ENCODE results near the gene LGALS4.
"Not testable (repeated sequence)": the region's sequence is repeated elsewhere in the genome, so short reads cannot be mapped to it uniquely, and the experiment has no call there.

Gene LGALS4

GRCh38 chr19:38812841-38813320, at the start of gene LGALS4:
Gene LGALS4, minus strand, starts transcription at chr19:38812945. Its CDS starts 59 bp downstream, at chr19:38812886.
- no peak for DNase-seq (ENCODE audit: low read depth in 3 of 3)

GRCh38 chr19:38861368-38861767, 48.6 kb upstream of the LGALS4 start:
- DNase-seq (ENCODE audit: low read depth in 3 of 3) = no peak

GRCh38 chr19:38859631-38860204, 47.0 kb upstream of the LGALS4 start:
- not testable (repeated sequence) for DNase-seq (ENCODE audit: low read depth in 3 of 3)

- no peak for DNase-seq (ENCODE audit: low read depth in 3 of 3)
These were observed 44.1 kb upstream of the LGALS4 start for GRCh38 chr19:38856813-38857212.

GRCh38 chr19:38855751-38856150, 43.0 kb upstream of the LGALS4 start:
- not testable (repeated sequence) for DNase-seq (ENCODE audit: low read depth in 3 of 3)

- DNase-seq (ENCODE audit: low read depth in 3 of 3) = not testable (repeated sequence)
These were observed 42.2 kb upstream of the LGALS4 start for GRCh38 chr19:38854961-38855360.

GRCh38 chr19:38853214-38853613, 40.5 kb upstream of the LGALS4 start:
- no peak for DNase-seq (ENCODE audit: low read depth in 3 of 3)

- DNase-seq (ENCODE audit: low read depth in 3 of 3) = peak in 1 of 3 experiments; percentile 26
These were observed 39.7 kb upstream of the LGALS4 start for GRCh38 chr19:38852231-38853044.

GRCh38 chr19:38851622-38852230, 39.0 kb upstream of the LGALS4 start:
- peak; percentile 83 to 84 (median 84) for DNase-seq (ENCODE audit: low read depth in 3 of 3)

- DNase-seq (ENCODE audit: low read depth in 3 of 3) = no peak
These were observed 38.4 kb upstream of the LGALS4 start for GRCh38 chr19:38850976-38851621.

GRCh38 chr19:38850436-38850975, 37.8 kb upstream of the LGALS4 start:
- DNase-seq (ENCODE audit: low read depth in 3 of 3) = peak; percentile 88 to 98 (median 97)

- peak; percentile 98 to 99 (median 99) for DNase-seq (ENCODE audit: low read depth in 3 of 3)
These were observed 37.2 kb upstream of the LGALS4 start, which contains the start of gene HNRNPL for GRCh38 chr19:38849860-38850435. Gene HNRNPL, minus strand, starts transcription at chr19:38849986. Its CDS starts 20 bp downstream, at chr19:38849966.

- DNase-seq (ENCODE audit: low read depth in 3 of 3) = peak; percentile 98 to 99 (median 98)
These were observed 36.6 kb upstream of the LGALS4 start for GRCh38 chr19:38849147-38849859.

GRCh38 chr19:38848299-38849146, 35.8 kb upstream of the LGALS4 start:
- no peak for DNase-seq (ENCODE audit: low read depth in 3 of 3)

- no peak for DNase-seq (ENCODE audit: low read depth in 3 of 3)
These were observed 33.4 kb upstream of the LGALS4 start for GRCh38 chr19:38846097-38846496.

- no peak for DNase-seq (ENCODE audit: low read depth in 3 of 3)
These were observed 32.8 kb upstream of the LGALS4 start for GRCh38 chr19:38845374-38846024.

- no peak for DNase-seq (ENCODE audit: low read depth in 3 of 3)
These were observed 31.4 kb upstream of the LGALS4 start for GRCh38 chr19:38844093-38844686.

- no peak for DNase-seq (ENCODE audit: low read depth in 3 of 3)
These were observed 30.5 kb upstream of the LGALS4 start for GRCh38 chr19:38843175-38843758.

All from stimulated activated CD4-positive, alpha-beta T cell treated with anti-CD3 and anti-CD28 coated beads, TNF-alpha, amount 100 ng/mL, for 4 hours (primary cell).